ENCODE measurements around the gene CYP2A13. TPM values are rescaled to one million over a fixed set of nuclear protein-coding genes. Genes with fewer than 3 reads are reported as not detected.
"Not testable (repeated sequence)": the region's sequence is repeated elsewhere in the genome, so short reads cannot be mapped to it uniquely, and the experiment has no call there.

CYP2A13 gene
- total RNA-seq (2021; fragmentation: NEBNext Ultra II Directional; extraction: Animal tissue kit (Norgen Biotek cat#: 25700)), result not detected
- long read RNA-seq, result 0 reads

- Mint-ChIP-seq H3K27me3 (ENCODE audit: insufficient read depth) (peaks cover 23% of the 10 kb centered on the region), H3K36me3 (ENCODE audit: low read depth) (no peaks in the 10 kb centered on the region), H3K4me1 (ENCODE audit: low read depth) (no peaks in the 10 kb centered on the region), H3K27ac (no peak within 1 kb of the TSS), H3K9me3 (no peaks in the 10 kb centered on the region), H3K4me3 (no peak within 1 kb of the TSS)
- TF ChIP-seq CTCF (IDR thresholded peaks at IDR 0.05), result no peak
- DNase-seq, result no peak
Measured at GRCh38 chr19:41088151-41088550, at the start of gene CYP2A13. CYP2A13 (plus strand) TSS chr19:41088451; CDS start chr19:41088472, 21 bp downstream.

- H3K4me1 Mint-ChIP-seq (ENCODE audit: low read depth), result no peaks in the 10 kb centered on the region
- H3K27ac Mint-ChIP-seq, result no peak overlapping the region
- peaks cover 23% of the 10 kb centered on the region for H3K27me3 Mint-ChIP-seq (ENCODE audit: insufficient read depth)
- H3K36me3 Mint-ChIP-seq (ENCODE audit: low read depth), result no peaks in the 10 kb centered on the region
- TF ChIP-seq CTCF (IDR thresholded peaks at IDR 0.05), result no peak
- DNase-seq, result no peak
- no peaks in the 10 kb centered on the region for H3K9me3 Mint-ChIP-seq
- H3K4me3 Mint-ChIP-seq, result no peak overlapping the region
Measured at GRCh38 chr19:41039806-41040205, 48.4 kb upstream of the CYP2A13 start.

- H3K27ac Mint-ChIP-seq; H3K36me3 Mint-ChIP-seq (ENCODE audit: low read depth); H3K4me3 Mint-ChIP-seq; H3K9me3 Mint-ChIP-seq; H3K4me1 Mint-ChIP-seq (ENCODE audit: low read depth): not testable (repeated sequence)
- DNase-seq, result peak; percentile 12
- peaks cover 18% of the 10 kb centered on the region for H3K27me3 Mint-ChIP-seq (ENCODE audit: insufficient read depth)
Measured at GRCh38 chr19:41045095-41045494, 43.2 kb upstream of the CYP2A13 start.

GRCh38 chr19:41050426-41050825 is 37.8 kb upstream of the CYP2A13 start:
- H3K27ac Mint-ChIP-seq, result no peak overlapping the region
- no peaks in the 10 kb centered on the region for H3K36me3 Mint-ChIP-seq (ENCODE audit: low read depth)
- H3K27me3 Mint-ChIP-seq (ENCODE audit: insufficient read depth), result peaks cover 37% of the 10 kb centered on the region
- no peak overlapping the region for H3K4me3 Mint-ChIP-seq
- TF ChIP-seq CTCF (IDR thresholded peaks at IDR 0.05), result no peak
- H3K4me1 Mint-ChIP-seq (ENCODE audit: low read depth), result no peaks in the 10 kb centered on the region
- no peaks in the 10 kb centered on the region for H3K9me3 Mint-ChIP-seq
- DNase-seq, result no peak

- H3K36me3 Mint-ChIP-seq (ENCODE audit: low read depth); H3K9me3 Mint-ChIP-seq; H3K27ac Mint-ChIP-seq: not testable (repeated sequence)
Measured at GRCh38 chr19:41052162-41052561, 36.1 kb upstream of the CYP2A13 start.

GRCh38 chr19:41053331-41053730 is 34.9 kb upstream of the CYP2A13 start:
- H3K36me3 Mint-ChIP-seq (ENCODE audit: low read depth); H3K4me1 Mint-ChIP-seq (ENCODE audit: low read depth); H3K27ac Mint-ChIP-seq; DNase-seq; H3K4me3 Mint-ChIP-seq; H3K9me3 Mint-ChIP-seq: not testable (repeated sequence)
- H3K27me3 Mint-ChIP-seq (ENCODE audit: insufficient read depth), result peaks cover 41% of the 10 kb centered on the region

More at GRCh38 chr19:41052162-41052561, 36.1 kb upstream of the CYP2A13 start:
- not testable (repeated sequence) for DNase-seq; H3K4me1 Mint-ChIP-seq (ENCODE audit: low read depth); H3K4me3 Mint-ChIP-seq
- peaks cover 38% of the 10 kb centered on the region for H3K27me3 Mint-ChIP-seq (ENCODE audit: insufficient read depth)

GRCh38 chr19:41064974-41065569 is 23.2 kb upstream of the CYP2A13 start:
- Mint-ChIP-seq H3K27ac (no peak overlapping the region), H3K4me1 (ENCODE audit: low read depth) (no peaks in the 10 kb centered on the region), H3K9me3 (no peaks in the 10 kb centered on the region), H3K36me3 (ENCODE audit: low read depth) (no peaks in the 10 kb centered on the region), H3K4me3 (peak overlapping the region; percentile 68), H3K27me3 (ENCODE audit: insufficient read depth) (peaks cover 13% of the 10 kb centered on the region)
- no peak for TF ChIP-seq CTCF (IDR thresholded peaks at IDR 0.05)
- peak; percentile 32 for DNase-seq
